Measurements from ENCODE around the gene SEH1L.

GRCh38 chr18:12921178-12921577, 26.6 kb upstream of the SEH1L start:
- TF ChIP-seq CTCF (conservative IDR thresholded peaks at IDR 0.05) (no peak), EZH2 (IDR thresholded peaks at IDR 0.05; ENCODE audit: low read depth) (no peak)

Measured in PC-9 (cell line).